K562 (cell line): ENCODE measurements around the gene LPCAT2. TPM values are rescaled to one million over a fixed set of nuclear protein-coding genes. Genes with fewer than 3 reads are reported as not detected.

Experiments used
- CEBPG ChIP-seq, 3 experiments: fragments of 200-800 bp in 1 of 3; sonication (Bioruptor generic) in 1 of 3; sonication (generic) in 1 of 3; formaldehyde crosslinking in 1 of 3; IDR thresholded peaks in 2 of 3; conservative IDR thresholded peaks in 1 of 3; 2 replicates each; pipeline versions ENCODE4 v1.6.1 to v1.8.0; 2016 to 2022; ENCODE audit warnings: missing compliant biosample characterization in 2 of 3, missing genetic modification characterization in 2 of 3, mild to moderate bottlenecking in 1 of 3, missing genetic modification reagents in 1 of 3
- CREBBP ChIP-seq: IDR thresholded peaks from one replicate; pipeline ENCODE4 v1.6.1; 2012; ENCODE audit warnings: low read depth, mild to moderate bottlenecking, control low read depth, inconsistent platforms, low read length
- CXXC5 ChIP-seq: fragments of 250-450 bp; sonication (Bioruptor Pico); IDR thresholded peaks from 2 replicates; pipeline ENCODE4 v1.8.0; 2022; ENCODE audit warnings: inconsistent platforms, mild to moderate bottlenecking, moderate library complexity
- E2F6 ChIP-seq, 2 experiments: IDR thresholded peaks; 2 replicates each; pipeline ENCODE4 v1.6.1; 2011; ENCODE audit warnings: borderline replicate concordance in 1 of 2, control low read depth in 1 of 2, low read depth in 1 of 2, low read length in 1 of 2, mild to moderate bottlenecking in 1 of 2, mixed read lengths in 1 of 2, moderate library complexity in 1 of 2; ENCODE audit not compliant: insufficient read depth in 1 of 2, insufficient read length in 1 of 2, poor library complexity in 1 of 2, severe bottlenecking in 1 of 2; ENCODE audit errors: extremely low read depth in 1 of 2
- FOXJ3 ChIP-seq: sonication (generic); formaldehyde crosslinking; IDR thresholded peaks from 2 replicates; pipeline ENCODE4 v1.4.0; 2020; ENCODE audit warnings: mild to moderate bottlenecking, missing genetic modification reagents
- HMGN3 ChIP-seq: IDR thresholded peaks from 2 replicates; pipeline ENCODE4 v1.6.1; 2011; ENCODE audit warnings: borderline replicate concordance, low read depth, mild to moderate bottlenecking, mixed read lengths, low read length; ENCODE audit not compliant: insufficient read length; ENCODE audit errors: extremely low read depth
- JUN ChIP-seq, 2 experiments: sonication (generic) in 1 of 2; formaldehyde crosslinking in 1 of 2; IDR thresholded peaks; 2 replicates each; pipeline versions ENCODE4 v1.6.1 to v1.8.0; 2012 to 2022; ENCODE audit warnings: borderline replicate concordance in 2 of 2, mild to moderate bottlenecking in 2 of 2, improper control_type of control experiment in 1 of 2, low read depth in 1 of 2, low read length in 1 of 2, missing genetic modification reagents in 1 of 2
- L3MBTL2 ChIP-seq: fragments of 450-650 bp; IDR thresholded peaks from 2 replicates; pipeline ENCODE4 v1.6.1; 2016; ENCODE audit warnings: mild to moderate bottlenecking, moderate library complexity
- MYNN ChIP-seq, 2 experiments: sonication (generic); formaldehyde crosslinking in 1 of 2; IDR thresholded peaks; 2 replicates each; pipeline versions ENCODE4 v1.5.0 to v1.6.1; 2016 to 2020; ENCODE audit warnings: antibody characterized with exemption in 1 of 2, missing genetic modification reagents in 1 of 2
- NR4A1 ChIP-seq, 2 experiments: fragments of 250-450 bp in 1 of 2; fragments of 450-650 bp in 1 of 2; sonication (Bioruptor Pico) in 1 of 2; IDR thresholded peaks; 2 replicates each; pipeline versions ENCODE4 v1.4.0 to v1.6.1; 2016 to 2020; ENCODE audit warnings: mild to moderate bottlenecking in 2 of 2, missing compliant biosample characterization in 1 of 2, missing genetic modification characterization in 1 of 2, moderate library complexity in 1 of 2
- NRF1 ChIP-seq, 2 experiments: fragments of 450-650 bp; IDR thresholded peaks in 1 of 2; conservative IDR thresholded peaks in 1 of 2; 2 replicates each; pipeline ENCODE4 v1.6.1; 2014; ENCODE audit warnings: mild to moderate bottlenecking in 2 of 2
- PHF8 ChIP-seq: fragments of 200-600 bp; sonication (generic); IDR thresholded peaks from 2 replicates; pipeline ENCODE4 v1.6.1; 2012; ENCODE audit warnings: mixed run types, mild to moderate bottlenecking, inconsistent platforms, low read length, moderate library complexity, borderline replicate concordance
- POLR2G ChIP-seq: fragments of 200-400 bp; formaldehyde crosslinking; IDR thresholded peaks from 2 replicates; pipeline ENCODE4 v1.6.1; 2017; ENCODE audit warnings: low read depth, mild to moderate bottlenecking, antibody characterized with exemption, low read length, moderate library complexity
- SPI1 ChIP-seq: IDR thresholded peaks from 2 replicates; pipeline ENCODE4 v1.6.1; 2011; ENCODE audit warnings: low read depth, low read length, control low read depth, borderline replicate concordance
- TAL1 ChIP-seq: fragments of 450-650 bp; IDR thresholded peaks from 2 replicates; pipeline ENCODE4 v1.6.1; 2016; ENCODE audit warnings: mild to moderate bottlenecking
- ZKSCAN1 ChIP-seq: fragments of 150-350 bp; IDR thresholded peaks from 2 replicates; pipeline ENCODE4 v1.6.1; 2016; ENCODE audit warnings: low read depth, low read length
- ZNF282 ChIP-seq: sonication (generic); formaldehyde crosslinking; IDR thresholded peaks from 2 replicates; pipeline ENCODE4 v1.8.1; 2023; ENCODE audit warnings: missing genetic modification reagents
- polyA plus RNA-seq, 8 experiments: library from polyadenylated mRNA; depleted of rRNA in 4 of 8; stranded (reverse) in 5 of 8; unstranded in 3 of 8; fragments of >200 nt; fragmentation: Nextera tagmentation in 2 of 8; fragmentation: Illumina TruSeq in 1 of 8; extraction: Ambion mirVana in 2 of 8; extraction: Trizol in 1 of 8; gene quantifications; 2 replicates each; pipeline versions ENCODE4 v1.2.1 to v1.2.3, GENCODE V29; 2011 to 2014; ENCODE audit warnings: inconsistent platforms in 1 of 8, missing spikeins in 1 of 8
- total RNA-seq, 7 experiments: library from RNA; depleted of rRNA in 6 of 7; stranded (reverse); fragments of >200 nt in 6 of 7; fragmentation: Illumina TruSeq in 2 of 7; extraction: Trizol in 2 of 7; gene quantifications; 2 replicates each; pipeline versions ENCODE4 v1.2.1 to v1.2.3, GENCODE V29; 2011 to 2021; ENCODE audit warnings: low replicate concordance in 1 of 7
- TF ChIP-seq, protein P1 (sequence below), 2 experiments: fragments of 450-650 bp; conservative IDR thresholded peaks; 2 replicates each; pipeline ENCODE4 v1.6.1; 2017; ENCODE audit warnings: mild to moderate bottlenecking in 2 of 2, moderate library complexity in 2 of 2

LPCAT2 gene
- total and polyA plus RNA-seq, 9 of the 15 experiments (the other 6 are each of a cell fraction or from before 2014, with no cell fraction given), result 2.9 to 15.0 (median 7.3) TPM

DNA sequence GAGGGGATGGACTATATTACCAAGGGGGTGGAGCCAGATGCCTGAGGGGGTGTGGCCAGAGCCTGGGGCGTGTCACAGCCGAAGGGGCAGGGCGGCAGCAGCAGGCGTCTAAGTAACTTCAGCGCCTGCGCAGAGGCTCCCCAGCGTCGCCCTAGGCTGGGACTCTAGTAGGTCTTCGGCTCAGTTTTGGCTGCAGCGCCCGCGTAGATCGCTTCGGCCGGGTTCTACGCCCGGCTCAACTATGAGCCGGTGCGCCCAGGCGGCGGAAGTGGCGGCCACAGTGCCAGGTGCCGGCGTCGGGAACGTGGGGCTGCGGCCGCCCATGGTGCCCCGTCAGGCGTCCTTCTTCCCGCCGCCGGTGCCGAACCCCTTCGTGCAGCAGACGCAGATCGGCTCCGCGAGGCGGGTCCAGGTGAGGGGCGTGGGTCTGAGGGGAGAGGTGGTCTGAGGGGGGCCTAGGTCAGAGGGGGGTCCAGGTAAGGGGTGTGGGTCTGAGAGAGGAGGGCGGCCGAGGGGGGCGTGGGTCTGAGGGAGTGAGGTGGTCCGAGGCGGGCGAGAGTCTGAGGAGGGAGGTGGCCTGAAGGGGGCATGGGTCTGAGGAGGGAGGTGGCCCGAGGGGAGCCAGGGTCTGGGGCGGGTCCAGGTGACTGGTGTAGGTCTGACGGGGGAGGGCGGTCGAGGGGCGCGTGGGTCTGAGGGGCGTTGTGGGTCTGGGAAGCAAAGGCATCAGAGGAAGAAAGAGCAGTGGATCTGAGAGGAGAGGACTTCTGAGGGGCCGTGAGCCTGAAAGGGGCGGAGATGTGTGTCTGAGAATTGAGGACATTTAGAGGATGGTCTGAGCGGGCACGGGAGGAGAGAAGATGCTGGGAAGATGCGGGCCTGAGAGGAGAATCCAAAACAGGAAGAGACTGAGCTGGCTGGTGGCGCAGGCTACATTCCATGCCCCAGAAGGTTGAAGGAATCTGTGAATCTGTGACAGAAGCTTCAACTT, at the start of gene LPCAT2 (continued):
- TF ChIP-seq CEBPG (CRISPR knock-in tag; IDR thresholded peaks at IDR 0.05) (no peak), CEBPG (tag; conservative IDR thresholded peaks at IDR 0.05 in 1 of 2, IDR thresholded peaks at IDR 0.05 in 1 of 2) (no peak), POLR2G (peak; percentile 79), SPI1 (peak; percentile 36; the same call in 1 of the 2 replicates), ZNF282 (CRISPR knock-in tag) (no peak), FOXJ3 (CRISPR knock-in tag) (no peak), TAL1 (no peak), PHF8 (peak; percentile 48; the same call in 1 of the 2 replicates), CREBBP (no peak), L3MBTL2 (peak; percentile 81), HMGN3 (peak; percentile 22), NR4A1 (CRISPR knock-in tag; IDR thresholded peaks at IDR 0.05) (no peak), NR4A1 (tag; IDR thresholded peaks at IDR 0.05) (no peak), ZKSCAN1 (peak; percentile 86), MYNN (IDR thresholded peaks at IDR 0.05) (no peak), MYNN (CRISPR knock-in tag; IDR thresholded peaks at IDR 0.05) (no peak), NRF1 (conservative IDR thresholded peaks at IDR 0.05 in 1 of 2, IDR thresholded peaks at IDR 0.05 in 1 of 2) (peak; percentile 93 to 94), CXXC5 (peak; percentile 53), JUN (IDR thresholded peaks at IDR 0.05; ENCODE audit: borderline replicate concordance, low read depth, low read length) (no peak), JUN (CRISPR knock-in tag; IDR thresholded peaks at IDR 0.05; ENCODE audit: borderline replicate concordance) (no peak), E2F6 (IDR thresholded peaks at IDR 0.05; ENCODE audit: borderline replicate concordance in 1 of 2, extremely low read depth in 1 of 2, insufficient read depth in 1 of 2, insufficient read length in 1 of 2, low read depth in 1 of 2, low read length in 1 of 2, poor library complexity in 1 of 2, severe bottlenecking in 1 of 2) (peak; percentile 53 to 86)
- TF ChIP-seq, protein P1, sequence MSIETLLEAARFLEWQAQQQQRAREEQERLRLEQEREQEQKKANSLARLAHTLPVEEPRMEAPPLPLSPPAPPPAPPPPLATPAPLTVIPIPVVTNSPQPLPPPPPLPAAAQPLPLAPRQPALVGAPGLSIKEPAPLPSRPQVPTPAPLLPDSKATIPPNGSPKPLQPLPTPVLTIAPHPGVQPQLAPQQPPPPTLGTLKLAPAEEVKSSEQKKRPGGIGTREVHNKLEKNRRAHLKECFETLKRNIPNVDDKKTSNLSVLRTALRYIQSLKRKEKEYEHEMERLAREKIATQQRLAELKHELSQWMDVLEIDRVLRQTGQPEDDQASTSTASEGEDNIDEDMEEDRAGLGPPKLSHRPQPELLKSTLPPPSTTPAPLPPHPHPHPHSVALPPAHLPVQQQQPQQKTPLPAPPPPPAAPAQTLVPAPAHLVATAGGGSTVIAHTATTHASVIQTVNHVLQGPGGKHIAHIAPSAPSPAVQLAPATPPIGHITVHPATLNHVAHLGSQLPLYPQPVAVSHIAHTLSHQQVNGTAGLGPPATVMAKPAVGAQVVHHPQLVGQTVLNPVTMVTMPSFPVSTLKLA (conservative IDR thresholded peaks at IDR 0.05), result no peak
